Neutrophil (primary cell): ENCODE data around the gene RBCK1.

Source experiments
- H3K27ac ChIP-seq: fragments of 200-600 bp; sonication (generic); 2 replicates; pipeline ENCODE4 v1.5.1; 2016; ENCODE audit warnings: mild to moderate bottlenecking, moderate library complexity
- H3K27me3 ChIP-seq: fragments of 200-600 bp; sonication (generic); 2 replicates; pipeline ENCODE4 v1.6.0; 2016; ENCODE audit warnings: mild to moderate bottlenecking
- H3K36me3 ChIP-seq: fragments of 200-600 bp; sonication (generic); 2 replicates; pipeline ENCODE4 v1.5.1; 2017
- H3K4me1 ChIP-seq, 2 experiments: fragments of 200-600 bp in 1 of 2; sonication (generic) in 1 of 2; 1 replicate in 1 of 2; 2 replicates in 1 of 2; pipeline versions ENCODE4 v1.5.1 to v1.6.1; 2013 to 2016; ENCODE audit warnings: low read depth in 1 of 2, low read length in 1 of 2, mild to moderate bottlenecking in 1 of 2, moderate library complexity in 1 of 2; ENCODE audit not compliant: control insufficient read depth in 1 of 2, insufficient read depth in 1 of 2
- H3K4me3 ChIP-seq, 2 experiments: fragments of 200-600 bp in 1 of 2; sonication (generic) in 1 of 2; 1 replicate in 1 of 2; 2 replicates in 1 of 2; pipeline ENCODE4 v1.5.1; 2013 to 2016; ENCODE audit warnings: low read depth in 1 of 2, low read length in 1 of 2, mild to moderate bottlenecking in 1 of 2, moderate library complexity in 1 of 2
- H3K9me3 ChIP-seq: fragments of 200-600 bp; sonication (generic); 2 replicates; pipeline ENCODE4 v1.5.1; 2016
- TF ChIP-seq, protein P1 (sequence below): fragments of 200-600 bp; sonication (generic); IDR thresholded peaks from 2 replicates; pipeline ENCODE4 v1.5.1; 2016; ENCODE audit warnings: antibody characterized with exemption

The RBCK1 gene

DNA sequence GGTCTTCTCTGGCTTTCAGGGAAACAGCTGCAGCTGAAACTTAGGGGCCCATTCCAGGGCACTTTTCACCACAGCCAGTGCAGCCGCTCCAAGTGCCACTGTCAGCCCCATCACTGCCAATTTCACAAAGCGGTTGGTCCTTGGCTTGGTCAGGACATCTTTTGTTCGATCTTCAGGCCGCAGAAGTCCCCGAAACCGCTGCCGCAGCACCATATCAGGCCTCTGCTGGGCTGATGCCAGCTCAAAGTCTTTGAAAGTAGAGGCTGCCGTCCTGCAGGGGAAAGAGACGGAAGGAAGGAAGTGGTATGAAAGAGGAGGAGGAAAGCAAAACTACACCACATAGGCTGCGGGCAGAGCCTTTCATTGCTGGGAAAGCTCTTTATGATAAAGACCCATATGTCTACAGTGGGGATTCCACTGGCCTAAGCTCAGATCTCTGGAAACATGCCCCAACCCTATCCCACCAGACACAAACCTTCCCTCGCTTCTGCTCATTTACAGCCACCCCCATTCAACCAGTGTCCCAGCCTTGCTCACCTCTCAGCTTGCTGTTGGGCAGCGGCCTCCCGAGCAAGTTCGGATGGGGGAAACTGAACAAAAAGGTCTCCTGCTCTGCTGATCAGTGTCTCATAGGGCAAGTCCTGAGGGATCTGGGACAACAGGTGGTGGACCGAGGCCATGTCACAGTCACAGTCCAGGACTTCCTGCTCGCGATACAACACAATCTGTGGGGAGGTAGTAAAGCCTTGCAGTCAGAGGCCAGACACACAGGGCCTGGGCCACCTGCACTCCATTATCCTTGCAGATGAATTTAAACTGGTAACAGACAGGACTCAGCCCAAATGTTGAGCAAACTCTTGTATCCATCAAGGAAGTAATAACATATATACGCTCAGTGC lies 30.7 kb downstream of the RBCK1 start:
- TF ChIP-seq, protein P1, sequence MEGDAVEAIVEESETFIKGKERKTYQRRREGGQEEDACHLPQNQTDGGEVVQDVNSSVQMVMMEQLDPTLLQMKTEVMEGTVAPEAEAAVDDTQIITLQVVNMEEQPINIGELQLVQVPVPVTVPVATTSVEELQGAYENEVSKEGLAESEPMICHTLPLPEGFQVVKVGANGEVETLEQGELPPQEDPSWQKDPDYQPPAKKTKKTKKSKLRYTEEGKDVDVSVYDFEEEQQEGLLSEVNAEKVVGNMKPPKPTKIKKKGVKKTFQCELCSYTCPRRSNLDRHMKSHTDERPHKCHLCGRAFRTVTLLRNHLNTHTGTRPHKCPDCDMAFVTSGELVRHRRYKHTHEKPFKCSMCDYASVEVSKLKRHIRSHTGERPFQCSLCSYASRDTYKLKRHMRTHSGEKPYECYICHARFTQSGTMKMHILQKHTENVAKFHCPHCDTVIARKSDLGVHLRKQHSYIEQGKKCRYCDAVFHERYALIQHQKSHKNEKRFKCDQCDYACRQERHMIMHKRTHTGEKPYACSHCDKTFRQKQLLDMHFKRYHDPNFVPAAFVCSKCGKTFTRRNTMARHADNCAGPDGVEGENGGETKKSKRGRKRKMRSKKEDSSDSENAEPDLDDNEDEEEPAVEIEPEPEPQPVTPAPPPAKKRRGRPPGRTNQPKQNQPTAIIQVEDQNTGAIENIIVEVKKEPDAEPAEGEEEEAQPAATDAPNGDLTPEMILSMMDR: no peak
- H3K9me3 ChIP-seq: no peaks in the 10 kb centered on the region
- H3K27ac ChIP-seq: peak overlapping the region; percentile 83
- H3K4me3 ChIP-seq: peak overlapping the region; percentile 54 to 59
- H3K27me3 ChIP-seq: no peaks in the 10 kb centered on the region
- peaks cover 63% of the 10 kb centered on the region for H3K36me3 ChIP-seq
- H3K4me1 ChIP-seq: peaks cover 30 to 32% of the 10 kb centered on the region in 2 experiments

DNA sequence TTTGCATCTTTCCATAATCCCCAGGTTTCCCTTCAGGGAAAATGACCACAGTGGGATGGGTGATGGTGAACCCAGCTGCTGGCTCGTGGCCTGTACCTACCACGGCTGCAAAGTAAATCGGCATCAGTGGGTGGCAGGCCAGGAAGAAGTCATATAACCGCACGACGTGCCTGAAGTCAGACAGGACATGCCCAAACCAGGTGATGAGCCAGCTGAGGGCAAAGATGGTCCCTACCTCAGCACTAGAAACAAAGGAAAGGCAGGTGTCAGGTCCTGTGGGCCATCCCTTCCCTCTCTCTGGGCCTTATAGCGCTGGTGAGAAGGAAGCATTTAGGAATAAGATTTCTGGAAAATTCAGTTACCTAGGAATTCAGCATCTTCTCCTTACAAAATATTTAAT lies 32.0 kb downstream of the RBCK1 start:
- no peaks in the 10 kb centered on the region for H3K9me3 ChIP-seq
- peaks cover 30 to 32% of the 10 kb centered on the region in 2 experiments for H3K4me1 ChIP-seq
- no peaks in the 10 kb centered on the region for H3K27me3 ChIP-seq
- H3K27ac ChIP-seq: peak overlapping the region; percentile 83
- peaks cover 67% of the 10 kb centered on the region for H3K36me3 ChIP-seq
- no peak overlapping the region for H3K4me3 ChIP-seq
- TF ChIP-seq, protein P1: no peak

DNA sequence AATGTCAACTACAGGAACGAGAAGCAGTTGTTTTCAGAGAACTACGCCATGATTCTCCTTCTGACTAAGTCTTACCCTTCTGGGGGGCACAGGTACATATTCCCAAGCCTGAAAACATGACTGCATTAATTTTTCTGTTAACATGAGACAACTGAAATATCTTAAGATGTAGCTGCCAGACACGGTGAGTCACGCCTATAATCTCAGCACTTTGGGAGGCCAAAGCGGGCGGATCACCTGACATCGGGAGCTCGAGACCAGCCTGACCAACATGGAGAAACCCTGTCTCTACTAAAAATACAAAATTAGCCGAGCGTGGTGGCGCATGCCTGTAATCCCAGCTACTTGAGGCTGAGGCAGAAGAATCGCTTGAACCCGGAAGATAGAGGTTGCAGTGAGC lies 32.5 kb downstream of the RBCK1 start:
- TF ChIP-seq, protein P1: no peak
- H3K9me3 ChIP-seq: no peaks in the 10 kb centered on the region
- no peak overlapping the region for H3K4me3 ChIP-seq
- H3K27me3 ChIP-seq: no peaks in the 10 kb centered on the region
- H3K36me3 ChIP-seq: peaks cover 64% of the 10 kb centered on the region
- peaks cover 31 to 32% of the 10 kb centered on the region in 2 experiments for H3K4me1 ChIP-seq
- no peak overlapping the region for H3K27ac ChIP-seq

DNA sequence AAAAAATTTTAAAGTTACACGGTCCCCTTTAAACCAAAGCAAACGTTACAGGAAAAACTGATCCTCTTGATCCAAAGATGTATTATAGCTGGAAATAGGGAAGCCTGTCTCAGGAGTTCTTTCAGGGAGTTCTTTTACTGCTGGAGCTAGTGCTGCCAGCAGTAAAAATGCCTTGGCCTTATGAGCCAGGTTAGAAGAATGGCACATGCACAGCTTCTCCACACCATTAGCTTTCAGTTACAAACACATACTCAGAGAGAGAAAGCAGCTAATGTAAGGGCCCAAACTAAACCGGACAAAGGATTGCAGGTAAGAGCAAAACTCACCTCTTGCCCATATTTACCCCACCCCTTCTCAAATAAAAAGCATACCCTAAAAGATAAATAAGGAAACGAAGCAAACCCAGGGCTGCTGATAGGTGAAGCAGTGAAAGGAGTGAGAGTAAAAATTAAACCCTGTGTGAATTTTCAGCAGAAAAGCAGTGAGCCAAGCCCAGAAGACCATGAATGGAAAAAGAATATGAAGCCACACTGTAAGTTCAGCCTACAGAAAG lies 35.2 kb downstream of the RBCK1 start:
- H3K4me1 ChIP-seq: peaks cover 23 to 25% of the 10 kb centered on the region in 2 experiments
- H3K27ac ChIP-seq: no peak overlapping the region
- TF ChIP-seq, protein P1: no peak
- H3K4me3 ChIP-seq: no peak overlapping the region
- no peaks in the 10 kb centered on the region for H3K9me3 ChIP-seq
- H3K36me3 ChIP-seq: peaks cover 64% of the 10 kb centered on the region
- H3K27me3 ChIP-seq: no peaks in the 10 kb centered on the region

DNA sequence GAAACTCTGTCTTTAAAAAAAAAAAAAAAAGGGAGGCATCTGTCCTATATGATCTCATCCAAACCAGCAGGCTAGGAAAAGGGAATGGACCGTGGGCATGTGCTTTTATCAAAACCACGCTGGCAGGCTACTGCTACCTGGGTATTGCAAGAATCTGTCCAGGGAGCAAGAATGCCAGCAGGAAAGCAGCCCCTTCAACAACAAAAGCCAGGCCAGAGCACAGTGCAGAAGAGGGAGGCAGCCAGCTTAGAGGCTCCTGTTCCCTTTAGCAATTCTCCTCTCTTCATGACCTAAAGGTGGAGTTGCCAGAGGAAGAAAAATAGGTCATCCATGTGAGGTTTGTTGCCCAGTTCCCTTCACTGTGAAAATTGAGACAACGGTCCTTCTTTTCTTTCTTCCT lies 36.0 kb downstream of the RBCK1 start:
- no peaks in the 10 kb centered on the region for H3K27me3 ChIP-seq
- peaks cover 14 to 16% of the 10 kb centered on the region in 2 experiments for H3K4me1 ChIP-seq
- TF ChIP-seq, protein P1: no peak
- H3K27ac ChIP-seq: no peak overlapping the region
- peaks cover 64% of the 10 kb centered on the region for H3K36me3 ChIP-seq
- no peaks in the 10 kb centered on the region for H3K9me3 ChIP-seq
- H3K4me3 ChIP-seq: no peak overlapping the region
